CD4-positive, CD25-positive, alpha-beta regulatory T cell (primary cell): ENCODE data around the gene DET1. TPM values are rescaled to one million over a fixed set of nuclear protein-coding genes. Genes with fewer than 3 reads are reported as not detected.
"Not testable (repeated sequence)": the region's sequence is repeated elsewhere in the genome, so short reads cannot be mapped to it uniquely, and the experiment has no call there.

Experiments used
- ATAC-seq, 2 donors: fragments of 150-1000 bp; cut with Tn5 transposase; one replicate each; pipeline ENCODE4 v1.10.0; 2021; ENCODE audit warnings: low read depth in 2 of 2, moderate number of reproducible peaks in 2 of 2, moderate library complexity in 1 of 2
- DNase-seq, 3 donors: peaks; one replicate each; pipeline versions ENCODE4 v3.0.0 to v3.0.0-alpha.2; 2012 to 2022; ENCODE audit warnings: mixed read lengths in 1 of 3
- H3K27ac ChIP-seq: one replicate; pipeline ENCODE4 v1.7.0; 2013; ENCODE audit warnings: mild to moderate bottlenecking, low read length; ENCODE audit not compliant: insufficient read depth, poor library complexity, severe bottlenecking
- H3K27me3 ChIP-seq: one replicate; pipeline ENCODE4 v1.7.0; 2013; ENCODE audit warnings: low read length; ENCODE audit not compliant: control insufficient read depth, insufficient read depth
- H3K36me3 ChIP-seq: one replicate; pipeline ENCODE4 v1.7.0; 2013; ENCODE audit warnings: mild to moderate bottlenecking, low read length, moderate library complexity; ENCODE audit not compliant: control insufficient read depth, insufficient read depth
- H3K4me1 ChIP-seq: 2 replicates; pipeline ENCODE4 v1.7.0; 2013; ENCODE audit warnings: mild to moderate bottlenecking, low read length; ENCODE audit not compliant: insufficient read depth, control insufficient read depth, poor library complexity, severe bottlenecking
- H3K4me3 ChIP-seq: one replicate; pipeline ENCODE4 v1.7.0; 2013; ENCODE audit warnings: low read depth, mild to moderate bottlenecking, low read length, moderate library complexity
- H3K9me3 ChIP-seq, 2 experiments: 1 replicate in 1 of 2; 2 replicates in 1 of 2; pipeline ENCODE4 v1.7.0; 2013; ENCODE audit warnings: low read length in 2 of 2, mild to moderate bottlenecking in 1 of 2, moderate library complexity in 1 of 2; ENCODE audit not compliant: control insufficient read depth in 2 of 2
- H3K27ac Mint-ChIP-seq, 3 donors: one replicate each; pipeline ENCODE4 v1.8.0; 2020 to 2022; ENCODE audit warnings: mild to moderate bottlenecking in 3 of 3, mixed read lengths in 3 of 3, moderate library complexity in 2 of 3
- H3K27me3 Mint-ChIP-seq: one replicate; pipeline ENCODE4 v1.8.0; 2022; ENCODE audit warnings: mild to moderate bottlenecking, mixed read lengths
- H3K36me3 Mint-ChIP-seq: one replicate; pipeline ENCODE4 v1.8.0; 2020; ENCODE audit warnings: mixed read lengths
- H3K4me1 Mint-ChIP-seq, 4 donors: one replicate each; pipeline ENCODE4 v1.8.0; 2020 to 2022; ENCODE audit warnings: mixed read lengths in 4 of 4, mild to moderate bottlenecking in 1 of 4
- H3K4me3 Mint-ChIP-seq, 4 donors: one replicate each; pipeline ENCODE4 v1.8.0; 2020 to 2022; ENCODE audit warnings: mild to moderate bottlenecking in 4 of 4, mixed read lengths in 4 of 4, moderate library complexity in 3 of 4
- H3K9me3 Mint-ChIP-seq, 7 donors: one replicate each; pipeline ENCODE4 v1.8.0; 2020 to 2022; ENCODE audit warnings: mixed read lengths in 7 of 7, mild to moderate bottlenecking in 3 of 7, moderate library complexity in 2 of 7
- polyA plus RNA-seq, 4 donors: library from polyadenylated mRNA; unstranded; fragments of 300-500 nt; fragmentation: Illumina TruSeq; gene quantifications; one replicate each; pipeline ENCODE4 v1.2.3, GENCODE V29; 2021
- total RNA-seq: library from RNA; stranded (reverse); gene quantifications from one replicate; pipeline ENCODE4 v1.2.3, GENCODE V29; 2022

Gene DET1
- total and polyA plus RNA-seq, 5 donors from 2014 or later: 1.0 to 4.6 (median 2.0) TPM

DNA sequence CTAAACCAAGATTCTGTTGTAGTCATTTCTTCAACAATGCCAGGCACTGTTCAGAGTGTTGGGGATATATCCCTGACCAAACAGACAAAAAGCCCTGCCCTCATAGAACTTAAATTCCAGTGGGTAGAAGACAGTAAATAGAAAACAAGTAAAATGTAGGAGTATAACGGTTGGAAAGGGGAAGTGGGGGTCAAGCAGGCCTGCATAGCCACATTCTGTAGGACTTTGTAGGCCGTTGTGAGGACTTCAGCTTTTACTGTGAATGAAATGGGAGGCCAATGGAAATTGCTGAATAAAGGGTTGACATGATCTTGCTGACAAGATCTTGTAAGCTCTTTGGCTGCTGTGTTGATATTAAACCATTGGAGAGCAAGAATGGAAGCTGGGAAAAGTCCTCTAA is 77.2 kb downstream of the DET1 start:
- peaks cover 12% of the 10 kb centered on the region for H3K36me3 Mint-ChIP-seq
- Histone ChIP-seq H3K9me3 (no peaks in the 10 kb centered on the region), H3K4me1 (peaks cover 17% of the 10 kb centered on the region), H3K36me3 (peaks cover 20% of the 10 kb centered on the region), H3K4me3 (no peak overlapping the region), H3K27me3 (no peaks in the 10 kb centered on the region), H3K27ac (no peak overlapping the region)
- H3K27me3 Mint-ChIP-seq: peaks cover 5% of the 10 kb centered on the region
- peaks cover 18 to 30% (median 22%) of the 10 kb centered on the region in 4 donors for H3K4me1 Mint-ChIP-seq
- peak overlapping the region in 1 of 4 donors; percentile 97 for H3K4me3 Mint-ChIP-seq
- no peaks in the 10 kb centered on the region for H3K9me3 Mint-ChIP-seq
- peak overlapping the region in 1 of 3 donors; percentile 97 for H3K27ac Mint-ChIP-seq
- DNase-seq (no peak), ATAC-seq (no peak)

DNA sequence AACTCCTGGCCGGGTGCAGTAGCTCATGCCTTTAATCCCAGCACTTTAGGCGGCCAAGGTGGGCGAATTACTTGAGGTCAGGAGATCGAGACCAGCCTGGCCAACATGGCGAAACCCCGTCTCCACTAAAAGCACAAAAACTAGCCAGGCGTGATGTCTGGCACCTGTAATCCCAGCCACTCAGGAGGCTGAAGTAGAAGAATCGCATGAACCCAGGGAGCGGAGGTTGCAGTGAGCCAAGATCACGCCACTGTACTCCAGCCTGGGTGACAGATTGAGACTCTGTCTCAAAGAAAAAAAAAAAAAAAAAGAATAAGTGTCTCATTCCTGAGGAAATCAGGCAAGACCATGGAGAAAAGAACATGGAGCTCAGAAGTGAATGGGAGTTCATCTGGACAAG is 77.8 kb downstream of the DET1 start:
- Mint-ChIP-seq H3K4me1 (peaks cover 18 to 34% (median 22%) of the 10 kb centered on the region in 4 donors), H3K4me3 (peak overlapping the region in 1 of 4 donors; percentile 97), H3K27ac (peak overlapping the region in 1 of 3 donors; percentile 97), H3K36me3 (peaks cover 17% of the 10 kb centered on the region)
- not testable (repeated sequence) for H3K9me3 Mint-ChIP-seq, H3K9me3 ChIP-seq, ATAC-seq, H3K27me3 Mint-ChIP-seq, DNase-seq, H3K27me3 ChIP-seq, H3K27ac ChIP-seq
- H3K4me3 ChIP-seq: peak overlapping the region; percentile 97
- H3K36me3 ChIP-seq: peaks cover 26% of the 10 kb centered on the region
- H3K4me1 ChIP-seq: peaks cover 17% of the 10 kb centered on the region

- ATAC-seq (no peak), DNase-seq (peak in 1 of 3 donors; percentile 18)
- H3K27me3 Mint-ChIP-seq: peaks cover 5% of the 10 kb centered on the region
- peaks cover 27% of the 10 kb centered on the region for H3K36me3 ChIP-seq
- H3K9me3 Mint-ChIP-seq: no peaks in the 10 kb centered on the region
- H3K9me3 ChIP-seq: no peaks in the 10 kb centered on the region
- peaks cover 18 to 34% (median 22%) of the 10 kb centered on the region in 4 donors for H3K4me1 Mint-ChIP-seq
- peaks cover 17% of the 10 kb centered on the region for H3K4me1 ChIP-seq
- peak overlapping the region; percentile 97 to 99 (median 97) for H3K27ac Mint-ChIP-seq
- H3K4me3 ChIP-seq: peak overlapping the region; percentile 97
- peaks cover 23% of the 10 kb centered on the region for H3K36me3 Mint-ChIP-seq
- no peaks in the 10 kb centered on the region for H3K27me3 ChIP-seq
- peak overlapping the region; percentile 88 for H3K27ac ChIP-seq
- H3K4me3 Mint-ChIP-seq: peak overlapping the region in 2 of 4 donors; percentile 97 to 98
Observed at GRCh38 chr15:88467935-88468528, 78.4 kb downstream of the DET1 start.

DNA sequence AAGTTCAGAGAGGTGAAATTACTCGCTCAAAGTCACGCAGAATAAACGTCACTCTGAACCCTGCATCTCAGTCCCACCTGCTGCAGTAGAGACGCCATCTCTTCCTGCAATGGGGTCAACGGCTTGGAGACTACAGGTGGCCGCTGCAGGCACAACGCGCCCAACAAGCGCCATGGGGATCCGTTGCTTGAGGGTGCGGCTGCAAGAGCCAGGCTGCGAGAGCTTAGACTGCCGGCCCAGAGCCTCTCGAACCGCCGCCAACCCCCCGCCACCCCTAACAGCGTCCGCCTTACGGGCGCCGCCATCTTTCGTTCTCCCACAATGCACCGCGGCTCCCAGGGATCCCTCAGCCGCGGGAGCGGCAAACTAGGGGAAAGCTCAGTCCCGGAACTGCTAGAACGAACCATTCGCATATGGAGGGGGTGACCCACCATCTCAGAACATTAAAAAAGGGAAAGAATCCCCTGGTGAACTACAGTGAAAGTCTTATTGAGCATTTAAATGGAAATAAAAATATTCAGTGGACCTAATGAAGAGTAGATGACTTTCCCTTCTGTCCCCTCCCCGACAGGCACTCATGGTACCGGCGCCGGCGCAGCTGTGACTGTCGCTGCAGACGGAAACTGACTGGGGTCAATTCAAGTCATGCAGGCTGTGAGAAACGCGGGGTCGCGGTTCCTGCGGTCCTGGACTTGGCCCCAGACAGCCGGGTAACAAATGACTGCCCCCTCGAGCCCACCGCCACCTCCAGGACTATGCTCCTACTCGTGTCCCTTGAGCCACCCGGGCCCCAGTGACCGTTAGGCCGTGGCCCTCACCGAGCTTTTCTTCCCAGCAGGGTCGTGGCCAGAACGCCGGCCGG is 79.2 kb downstream of the DET1 start, which contains the start of the genes MRPL46 and MRPS11:
MRPL46 (minus strand) TSS at position 316 of the 862 bp plus-strand sequence; CDS start at position 305, 11 bp downstream.
MRPS11 (plus strand) TSS at position 636 of the 862 bp plus-strand sequence; CDS start at position 646, 10 bp downstream.
- ATAC-seq (peak; percentile 94 to 96), DNase-seq (peak; percentile 84 to 93 (median 92))
- H3K9me3 Mint-ChIP-seq: no peaks in the 10 kb centered on the region
- peaks cover 27% of the 10 kb centered on the region for H3K36me3 ChIP-seq
- peaks cover 24% of the 10 kb centered on the region for H3K36me3 Mint-ChIP-seq
- no peaks in the 10 kb centered on the region for H3K27me3 ChIP-seq
- H3K27me3 Mint-ChIP-seq: peaks cover 5% of the 10 kb centered on the region
- peaks cover 18 to 34% (median 22%) of the 10 kb centered on the region in 4 donors for H3K4me1 Mint-ChIP-seq
- peaks cover 17% of the 10 kb centered on the region for H3K4me1 ChIP-seq
- peak within 1 kb of the TSS; percentile 88 for H3K27ac ChIP-seq
- H3K4me3 ChIP-seq: peak within 1 kb of the TSS; percentile 97
- H3K4me3 Mint-ChIP-seq: peak within 1 kb of the TSS in 2 of 4 donors; percentile 97 to 98
- peak within 1 kb of the TSS; percentile 97 to 99 (median 97) for H3K27ac Mint-ChIP-seq
- no peaks in the 10 kb centered on the region for H3K9me3 ChIP-seq

DNA sequence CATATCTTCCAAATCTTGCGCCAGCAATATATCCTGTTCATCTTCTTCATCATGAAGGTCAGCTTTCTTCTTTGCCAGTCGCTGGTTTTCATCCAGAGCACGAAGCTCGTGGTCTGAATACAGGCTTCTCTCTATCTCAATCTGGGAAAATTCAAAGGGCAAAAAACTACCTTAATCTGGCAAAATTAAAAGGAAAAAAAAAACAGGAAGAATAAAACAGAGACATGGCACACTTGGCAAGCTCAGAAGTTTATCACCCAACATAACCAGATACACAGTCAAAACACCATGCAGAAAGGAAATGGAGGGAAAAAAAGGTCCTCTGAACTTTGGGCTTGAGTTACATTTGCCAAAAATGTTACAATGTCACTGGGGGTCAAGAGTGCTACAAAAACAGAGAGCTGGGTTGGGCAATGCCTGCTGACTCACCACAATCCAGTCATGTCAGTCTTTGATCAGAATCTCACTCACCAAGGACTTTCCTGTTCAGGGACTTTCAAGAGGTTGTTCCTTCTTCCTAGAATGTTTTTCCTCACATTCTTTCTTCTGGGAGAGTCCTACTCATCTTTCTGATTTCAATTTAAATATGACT is 80.8 kb downstream of the DET1 start:
- ATAC-seq: no peak
- Histone ChIP-seq H3K36me3 (peaks cover 39% of the 10 kb centered on the region), H3K9me3 (no peaks in the 10 kb centered on the region), H3K4me1 (peaks cover 17% of the 10 kb centered on the region), H3K4me3 (peak overlapping the region; percentile 97), H3K27me3 (no peaks in the 10 kb centered on the region), H3K27ac (no peak overlapping the region)
- Mint-ChIP-seq H3K4me3 (peak overlapping the region in 2 of 4 donors; percentile 69 to 97), H3K9me3 (no peaks in the 10 kb centered on the region), H3K4me1 (peaks cover 18 to 34% (median 20%) of the 10 kb centered on the region in 4 donors), H3K27ac (peak overlapping the region in 1 of 3 donors; percentile 97), H3K27me3 (peaks cover 5% of the 10 kb centered on the region), H3K36me3 (peaks cover 22% of the 10 kb centered on the region)
- DNase-seq: no peak

GRCh38 chr15:88463870-88464532 is 82.5 kb downstream of the DET1 start:
- Mint-ChIP-seq H3K27ac (no peak overlapping the region), H3K4me3 (peak overlapping the region in 3 of 4 donors; percentile 36 to 84 (median 58)), H3K9me3 (no peaks in the 10 kb centered on the region), H3K27me3 (peaks cover 5% of the 10 kb centered on the region), H3K4me1 (peaks cover 18 to 34% (median 20%) of the 10 kb centered on the region in 4 donors), H3K36me3 (peaks cover 29% of the 10 kb centered on the region)
- no peaks in the 10 kb centered on the region for H3K9me3 ChIP-seq
- H3K4me1 ChIP-seq: peaks cover 17% of the 10 kb centered on the region
- no peak overlapping the region for H3K4me3 ChIP-seq
- H3K27me3 ChIP-seq: no peaks in the 10 kb centered on the region
- no peak for ATAC-seq
- H3K36me3 ChIP-seq: peaks cover 57% of the 10 kb centered on the region
- H3K27ac ChIP-seq: no peak overlapping the region
- no peak for DNase-seq
